Gastrocnemius medialis (tissue), 4 donors: ENCODE data around the gene YWHAE.

Source experiments
- POLR2A ChIP-seq, 2 donors: fragments of 450-650 bp; IDR thresholded peaks; one replicate each; pipeline ENCODE4 v1.6.1; 2017; ENCODE audit warnings: antibody characterized with exemption in 2 of 2, mild to moderate bottlenecking in 2 of 2, moderate library complexity in 2 of 2
- TF ChIP-seq, protein P1 (sequence below), 5 experiments: fragments of 450-650 bp in 3 of 5; fragments of 200-600 bp in 2 of 5; sonication (generic) in 2 of 5; IDR thresholded peaks in 4 of 5; conservative IDR thresholded peaks in 1 of 5; 1 replicate in 4 of 5; 2 replicates in 1 of 5; pipeline ENCODE4 v1.5.1; 2016 to 2019; ENCODE audit warnings: antibody characterized with exemption in 5 of 5, mild to moderate bottlenecking in 3 of 5, moderate library complexity in 3 of 5

DNA sequence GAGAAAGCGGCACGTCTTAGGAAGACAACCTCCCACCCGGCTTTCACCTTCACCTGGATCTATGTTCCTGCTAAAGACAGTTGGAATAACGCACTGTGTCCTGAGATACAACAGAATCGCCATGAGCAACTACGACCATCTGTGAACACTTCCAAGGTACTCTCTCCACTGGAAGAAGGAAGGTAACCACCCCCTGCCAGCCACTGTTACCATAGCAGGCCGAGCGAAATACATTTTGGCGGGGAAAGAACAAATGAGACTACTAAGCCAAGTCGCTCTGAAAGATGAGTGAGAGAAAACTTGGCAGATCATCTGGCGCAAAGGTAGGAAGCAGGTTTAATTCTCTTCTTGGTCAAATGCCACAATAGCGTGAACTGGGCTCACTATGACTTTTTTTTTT lies 46.2 kb upstream of the YWHAE start:
- TF ChIP-seq POLR2A (IDR thresholded peaks at IDR 0.05) = no peak
- TF ChIP-seq, protein P1, sequence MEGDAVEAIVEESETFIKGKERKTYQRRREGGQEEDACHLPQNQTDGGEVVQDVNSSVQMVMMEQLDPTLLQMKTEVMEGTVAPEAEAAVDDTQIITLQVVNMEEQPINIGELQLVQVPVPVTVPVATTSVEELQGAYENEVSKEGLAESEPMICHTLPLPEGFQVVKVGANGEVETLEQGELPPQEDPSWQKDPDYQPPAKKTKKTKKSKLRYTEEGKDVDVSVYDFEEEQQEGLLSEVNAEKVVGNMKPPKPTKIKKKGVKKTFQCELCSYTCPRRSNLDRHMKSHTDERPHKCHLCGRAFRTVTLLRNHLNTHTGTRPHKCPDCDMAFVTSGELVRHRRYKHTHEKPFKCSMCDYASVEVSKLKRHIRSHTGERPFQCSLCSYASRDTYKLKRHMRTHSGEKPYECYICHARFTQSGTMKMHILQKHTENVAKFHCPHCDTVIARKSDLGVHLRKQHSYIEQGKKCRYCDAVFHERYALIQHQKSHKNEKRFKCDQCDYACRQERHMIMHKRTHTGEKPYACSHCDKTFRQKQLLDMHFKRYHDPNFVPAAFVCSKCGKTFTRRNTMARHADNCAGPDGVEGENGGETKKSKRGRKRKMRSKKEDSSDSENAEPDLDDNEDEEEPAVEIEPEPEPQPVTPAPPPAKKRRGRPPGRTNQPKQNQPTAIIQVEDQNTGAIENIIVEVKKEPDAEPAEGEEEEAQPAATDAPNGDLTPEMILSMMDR (IDR thresholded peaks at IDR 0.05 in 4 of 5, conservative IDR thresholded peaks at IDR 0.05 in 1 of 5) = no peak
